ENCODE results near the gene HLF.
"Not testable (repeated sequence)": the region's sequence is repeated elsewhere in the genome, so short reads cannot be mapped to it uniquely, and the experiment has no call there.

HLF gene

GRCh38 chr17:55326030-55326429 is 61.3 kb downstream of the HLF start:
- DNase-seq: no peak

- DNase-seq: no peak
These were observed 62.7 kb downstream of the HLF start for GRCh38 chr17:55327225-55328088.

- DNase-seq: not testable (repeated sequence)
These were observed 63.8 kb downstream of the HLF start for GRCh38 chr17:55328514-55328913.

- DNase-seq: no peak
These were observed 65.7 kb downstream of the HLF start for GRCh38 chr17:55330344-55330933.

- no peak for DNase-seq
These were observed 67.7 kb downstream of the HLF start for GRCh38 chr17:55332296-55333041.

- DNase-seq: peak in 1 of 56 donors; percentile 1
These were observed 69.5 kb downstream of the HLF start for GRCh38 chr17:55334285-55334684.

GRCh38 chr17:55334881-55335540 is 70.3 kb downstream of the HLF start:
- peak in 1 of 56 donors; percentile 3 for DNase-seq

- no peak for DNase-seq
These were observed 70.9 kb downstream of the HLF start for GRCh38 chr17:55335625-55336024.

GRCh38 chr17:55336426-55336825 is 71.7 kb downstream of the HLF start:
- DNase-seq: no peak

GRCh38 chr17:55340176-55340575 is 75.4 kb downstream of the HLF start:
- DNase-seq: peak in 1 of 56 donors; percentile 2

- DNase-seq: no peak
These were observed 75.9 kb downstream of the HLF start for GRCh38 chr17:55340686-55341085.

GRCh38 chr17:55341432-55341831 is 76.7 kb downstream of the HLF start:
- DNase-seq: peak in 4 of 56 donors; percentile 0 to 19 (median 8)

- DNase-seq: no peak
These were observed 78.2 kb downstream of the HLF start for GRCh38 chr17:55342800-55343585.

- DNase-seq: no peak
These were observed 79.2 kb downstream of the HLF start for GRCh38 chr17:55343900-55344513.

- DNase-seq: no peak
These were observed 79.8 kb downstream of the HLF start for GRCh38 chr17:55344514-55344997.

- no peak for DNase-seq
These were observed 80.4 kb downstream of the HLF start for GRCh38 chr17:55345132-55345531.

- DNase-seq: no peak
These were observed 81.9 kb downstream of the HLF start for GRCh38 chr17:55346658-55347057.

GRCh38 chr17:55347341-55347740 is 82.6 kb downstream of the HLF start:
- no peak for DNase-seq

- DNase-seq: peak in 37 of 56 donors; percentile 0 to 60 (median 14)
These were observed 84.1 kb downstream of the HLF start for GRCh38 chr17:55348749-55349354.

GRCh38 chr17:55350825-55351205 is 86.1 kb downstream of the HLF start:
- DNase-seq: no peak

Measured in nucleus accumbens (tissue), 56 donors.